G401.6 (cell line): Measurements from ENCODE around the gene USP31.

ENCODE experiments used
- FAIRE-seq: peaks from 2 replicates; lab custom pipeline; 2012; peaks lifted over from hg19 to GRCh38; lab: Jason Lieb, UNC

Gene USP31

GRCh38 chr16:23132775-23133463 is 16.3 kb downstream of the USP31 start:
- no peak for FAIRE-seq

DNA sequence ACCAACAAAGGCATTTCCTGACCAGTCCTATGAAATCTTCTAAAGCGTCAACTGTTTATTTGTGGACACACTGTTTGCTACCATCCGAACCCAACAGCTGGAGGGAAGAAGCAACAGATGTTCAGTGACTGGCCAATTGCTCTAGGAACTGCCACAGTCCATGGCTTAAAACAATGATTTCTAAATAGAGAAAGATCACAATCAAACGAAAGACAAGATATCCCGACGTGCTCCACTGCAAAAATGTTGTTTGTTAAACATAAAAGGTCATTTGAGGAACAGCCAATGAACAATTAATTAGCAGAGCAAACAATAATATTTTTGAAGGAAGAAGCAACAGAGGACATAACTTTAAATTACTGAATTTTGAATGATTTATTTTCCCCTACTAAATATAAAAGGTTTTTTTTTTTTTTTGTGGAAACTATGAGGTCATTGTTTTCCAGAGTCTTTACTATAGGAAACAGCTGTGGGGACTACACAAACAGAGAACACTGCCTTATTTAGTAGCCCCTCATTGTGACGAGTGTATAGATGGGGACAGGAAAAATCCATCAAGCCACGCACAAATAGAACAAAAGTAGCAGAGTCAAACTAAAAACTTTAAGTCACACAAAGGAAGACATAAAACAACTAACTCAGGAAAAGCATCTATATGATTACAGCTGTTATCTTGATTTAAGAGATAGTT is 17.2 kb downstream of the USP31 start:
- no peak for FAIRE-seq

DNA sequence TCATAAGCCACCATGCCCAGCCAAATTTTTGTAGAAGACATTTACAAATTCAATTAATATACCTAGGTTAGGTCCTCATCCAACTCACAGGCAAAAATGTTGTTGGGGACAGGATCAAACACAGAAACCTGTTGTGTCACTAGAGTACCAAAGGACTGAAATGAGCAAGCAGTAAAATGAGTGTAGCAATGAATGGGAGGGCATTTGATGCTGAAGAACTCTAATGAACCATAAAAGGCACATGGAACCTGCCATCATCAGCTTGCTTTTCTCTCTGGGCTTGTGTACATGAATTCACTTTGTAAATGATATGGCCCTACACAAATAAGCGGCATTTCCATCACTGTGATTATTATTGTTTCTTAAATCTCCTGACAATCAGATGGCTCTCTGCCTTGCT is 17.8 kb downstream of the USP31 start:
- no peak for FAIRE-seq

GRCh38 chr16:23131036-23131435 is 18.2 kb downstream of the USP31 start:
- no peak for FAIRE-seq

DNA sequence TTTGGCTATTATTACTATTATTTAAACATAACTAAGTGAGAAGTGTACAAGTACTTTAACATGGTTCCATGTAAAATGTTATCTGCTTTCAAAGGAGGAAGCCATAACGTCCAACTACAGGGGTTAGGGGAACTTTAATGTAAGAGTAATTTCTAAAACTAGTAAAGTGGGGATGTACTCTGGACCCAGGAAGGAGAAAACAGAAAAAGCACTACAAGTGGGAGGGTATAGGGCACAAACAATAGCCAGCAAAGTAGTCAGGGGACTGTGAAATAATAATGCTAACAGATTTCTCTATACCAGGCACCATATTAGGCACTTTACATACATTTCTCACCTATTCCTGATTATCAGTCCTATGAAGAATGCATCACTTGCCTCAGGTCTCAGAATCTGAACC is 19.6 kb downstream of the USP31 start:
- no peak for FAIRE-seq

- FAIRE-seq, result no peak
Observed at GRCh38 chr16:23128056-23128455, 21.2 kb downstream of the USP31 start.

GRCh38 chr16:23125277-23125676 is 24.0 kb downstream of the USP31 start:
- FAIRE-seq, result no peak

GRCh38 chr16:23124315-23124714 is 24.9 kb downstream of the USP31 start:
- no peak for FAIRE-seq

DNA sequence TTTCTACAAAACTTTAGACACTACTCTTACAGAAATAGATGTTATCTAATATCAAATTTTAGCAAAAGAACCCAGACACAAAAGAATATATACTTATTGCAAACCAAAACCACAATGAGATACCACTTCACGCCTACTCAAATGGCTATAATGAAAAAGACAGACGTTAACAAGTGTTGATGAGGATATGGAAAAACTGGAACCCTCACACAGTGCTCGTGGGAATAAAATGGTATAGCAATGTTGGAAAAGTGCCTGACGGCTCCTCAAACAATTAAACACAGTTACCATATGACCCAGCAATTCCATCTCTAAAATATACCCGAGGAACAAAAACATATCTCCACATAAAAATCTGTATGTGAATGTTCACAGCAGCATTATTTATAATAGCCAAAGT is 27.1 kb downstream of the USP31 start:
- FAIRE-seq, result no peak

- no peak for FAIRE-seq
Observed at GRCh38 chr16:23121024-23121423, 28.2 kb downstream of the USP31 start.

DNA sequence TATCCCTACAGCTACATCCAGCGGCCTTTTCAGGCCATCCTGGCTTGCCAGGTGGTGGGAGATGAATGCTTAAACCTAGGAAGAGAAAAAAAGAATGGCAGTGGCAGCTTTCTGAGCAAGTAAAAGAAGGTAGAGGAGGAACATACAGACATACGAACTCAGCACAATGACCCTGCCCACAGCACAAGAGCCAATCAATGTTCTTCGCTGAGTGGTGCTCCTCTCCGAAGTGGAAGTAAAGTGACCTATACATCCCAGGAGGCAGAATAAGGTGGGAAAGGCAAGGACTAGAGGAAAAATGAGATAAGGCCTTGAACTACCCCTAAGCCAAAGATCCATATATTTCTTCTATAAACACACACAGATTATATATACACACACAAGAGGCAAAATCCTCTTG is 28.7 kb downstream of the USP31 start:
- FAIRE-seq, result no peak

DNA sequence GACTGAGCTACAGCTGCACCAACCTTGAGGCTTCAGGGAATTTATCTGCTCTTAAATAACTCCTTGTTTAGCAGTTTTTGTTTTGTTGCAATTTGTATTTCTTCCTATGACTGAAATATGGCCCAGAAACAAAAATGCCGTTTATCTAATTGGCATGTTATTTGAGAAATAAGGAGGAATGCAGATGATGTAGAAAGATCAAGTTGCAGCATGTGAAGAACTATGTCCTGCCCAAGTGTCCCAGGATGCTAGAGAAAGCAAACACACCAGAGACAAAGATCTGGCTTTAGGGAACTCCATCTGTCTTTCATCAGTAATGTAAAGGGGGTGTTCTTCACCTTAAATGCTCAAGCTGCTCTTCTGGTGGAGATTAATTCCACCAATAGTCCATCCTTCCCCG is 29.7 kb downstream of the USP31 start:
- no peak for FAIRE-seq

DNA sequence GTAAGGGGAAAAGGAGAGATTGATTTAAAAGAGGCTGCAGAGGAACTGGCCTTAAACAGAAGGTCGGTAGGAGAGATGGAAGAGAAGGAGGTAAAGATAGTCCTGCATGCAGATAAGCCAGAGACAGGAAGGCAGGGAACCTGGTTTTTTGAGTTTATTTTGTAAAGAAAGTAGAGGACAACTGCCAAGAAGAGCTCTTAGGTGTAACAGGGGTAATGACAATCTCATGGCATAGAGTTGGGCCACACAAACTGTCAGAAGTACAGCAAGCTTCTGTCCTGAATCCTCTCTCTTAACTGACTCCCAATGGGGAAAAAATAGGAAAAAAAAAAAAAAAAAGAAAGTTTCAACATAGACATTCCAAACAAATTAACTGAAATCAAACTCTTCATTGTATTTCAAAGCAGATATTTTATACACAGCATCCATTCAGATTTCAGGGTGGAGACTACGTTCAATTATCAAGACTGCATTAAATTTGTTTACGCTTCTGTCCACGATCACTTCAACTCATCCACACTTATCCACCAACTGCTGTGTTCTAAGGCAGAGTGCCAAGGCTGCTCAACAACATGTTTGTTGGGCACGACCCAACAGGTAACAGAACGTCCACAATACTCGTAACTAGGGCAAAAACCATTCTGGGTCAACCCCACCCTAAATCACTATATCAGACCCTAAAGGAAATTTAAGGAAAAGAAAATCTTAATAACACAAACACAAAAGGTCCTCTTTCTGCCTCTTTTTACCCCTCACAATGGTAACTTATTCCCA is 34.9 kb downstream of the USP31 start:
- no peak for FAIRE-seq

DNA sequence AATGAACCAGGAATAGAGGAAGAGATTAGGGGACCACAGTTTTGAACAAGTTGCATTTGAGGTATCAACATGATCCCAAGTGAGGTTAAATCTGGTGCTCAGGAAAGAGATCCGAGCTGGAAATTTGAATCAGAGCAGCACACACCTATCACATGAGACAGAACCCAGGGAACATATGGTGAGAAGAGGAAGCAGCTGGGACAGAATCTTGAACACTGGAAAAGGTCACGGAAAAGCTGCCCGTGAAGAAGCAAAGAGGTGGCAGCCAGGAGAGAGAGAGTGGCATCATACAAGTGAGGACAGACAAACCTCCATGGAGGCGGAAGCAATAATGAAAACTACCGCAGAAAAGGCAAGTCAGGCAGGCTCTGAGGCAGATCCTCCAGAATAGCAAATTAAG is 36.1 kb downstream of the USP31 start:
- FAIRE-seq, result no peak

- FAIRE-seq, result no peak
Observed at GRCh38 chr16:23110257-23110899, 38.9 kb downstream of the USP31 start.

- no peak for FAIRE-seq
Observed at GRCh38 chr16:23107936-23108335, 41.3 kb downstream of the USP31 start.

- FAIRE-seq, result no peak
Observed at GRCh38 chr16:23107117-23107516, 42.1 kb downstream of the USP31 start.

- no peak for FAIRE-seq
Observed at GRCh38 chr16:23105309-23105708, 43.9 kb downstream of the USP31 start.

GRCh38 chr16:23104032-23104955 is 45.0 kb downstream of the USP31 start:
- FAIRE-seq, result no peak

GRCh38 chr16:23103603-23104002 is 45.6 kb downstream of the USP31 start:
- FAIRE-seq, result no peak

- no peak for FAIRE-seq
Observed at GRCh38 chr16:23101012-23101550, 48.2 kb downstream of the USP31 start.
